ENCODE results near the gene TRIM27. TPM values are rescaled to one million over a fixed set of nuclear protein-coding genes. Genes with fewer than 3 reads are reported as not detected.
"Not testable (repeated sequence)": the region's sequence is repeated elsewhere in the genome, so short reads cannot be mapped to it uniquely, and the experiment has no call there.

Gene TRIM27
- total RNA-seq, 1 donor from 2014 or later = 64.8 TPM

- intact Hi-C loops (cut with micrococcal nuclease) = no loop called here
- Mint-ChIP-seq H3K4me3 (no peak overlapping the region), H3K9me3 (peaks cover 1% of the 10 kb centered on the region), H3K36me3 (ENCODE audit: low read depth) (no peaks in the 10 kb centered on the region), H3K27ac (no peak overlapping the region), H3K4me1 (no peaks in the 10 kb centered on the region), H3K27me3 (peaks cover 45% of the 10 kb centered on the region)
- CTCF ChIA-PET = no interaction called here
- POLR2A ChIA-PET = no interaction called here
- no peak for TF ChIP-seq CTCF (IDR thresholded peaks at IDR 0.05)
- no peak for ATAC-seq (ENCODE audit: low read depth)
- no peak for DNase-seq
Measured at GRCh38 chr6:28960846-28961500, 37.2 kb upstream of the TRIM27 start.

- CTCF ChIA-PET; POLR2A ChIA-PET; H3K4me3 Mint-ChIP-seq; intact Hi-C loops (cut with micrococcal nuclease); DNase-seq; H3K9me3 Mint-ChIP-seq; ATAC-seq (ENCODE audit: low read depth); H3K27ac Mint-ChIP-seq; H3K4me1 Mint-ChIP-seq; H3K36me3 Mint-ChIP-seq (ENCODE audit: low read depth): not testable (repeated sequence)
- H3K27me3 Mint-ChIP-seq = peaks cover 51% of the 10 kb centered on the region
Measured at GRCh38 chr6:28958561-28959243, 34.9 kb upstream of the TRIM27 start.

GRCh38 chr6:28957795-28958314, 34.1 kb upstream of the TRIM27 start:
- POLR2A ChIA-PET = not testable (repeated sequence)

GRCh38 chr6:28956331-28956730, 32.5 kb upstream of the TRIM27 start:
- Mint-ChIP-seq H3K36me3 (ENCODE audit: low read depth) (no peaks in the 10 kb centered on the region), H3K4me3 (no peak overlapping the region), H3K27ac (no peak overlapping the region), H3K9me3 (no peaks in the 10 kb centered on the region), H3K4me1 (peaks cover 16% of the 10 kb centered on the region), H3K27me3 (peaks cover 41% of the 10 kb centered on the region)
- no peak for ATAC-seq (ENCODE audit: low read depth)
- DNase-seq = no peak
- POLR2A ChIA-PET = no interaction called here
- intact Hi-C loops (cut with micrococcal nuclease) = no loop called here
- CTCF ChIA-PET = no interaction called here
- TF ChIP-seq CTCF (IDR thresholded peaks at IDR 0.05) = no peak

More at GRCh38 chr6:28957795-28958314, 34.1 kb upstream of the TRIM27 start:
- Mint-ChIP-seq H3K4me1 (peaks cover 11% of the 10 kb centered on the region), H3K27me3 (peaks cover 52% of the 10 kb centered on the region)
- H3K36me3 Mint-ChIP-seq (ENCODE audit: low read depth); ATAC-seq (ENCODE audit: low read depth); DNase-seq; CTCF ChIA-PET; intact Hi-C loops (cut with micrococcal nuclease); H3K4me3 Mint-ChIP-seq; H3K9me3 Mint-ChIP-seq; H3K27ac Mint-ChIP-seq: not testable (repeated sequence)

- Mint-ChIP-seq H3K9me3 (no peaks in the 10 kb centered on the region), H3K27ac (peak overlapping the region; percentile 46), H3K36me3 (ENCODE audit: low read depth) (no peaks in the 10 kb centered on the region), H3K4me3 (peak overlapping the region; percentile 65), H3K4me1 (peaks cover 16% of the 10 kb centered on the region), H3K27me3 (peaks cover 23% of the 10 kb centered on the region)
- no peak for ATAC-seq (ENCODE audit: low read depth)
- intact Hi-C loops (cut with micrococcal nuclease) = no loop called here
- TF ChIP-seq CTCF (IDR thresholded peaks at IDR 0.05) = no peak
- DNase-seq = no peak
- CTCF ChIA-PET = no interaction called here
- POLR2A ChIA-PET = no interaction called here
Measured at GRCh38 chr6:28953585-28954258, 29.9 kb upstream of the TRIM27 start.
